ENCODE measurements around the gene TMEM134.
"Not testable (repeated sequence)": the region's sequence is repeated elsewhere in the genome, so short reads cannot be mapped to it uniquely, and the experiment has no call there.

TMEM134 gene

GRCh38 chr11:67428052-67429001 is 40.7 kb downstream of the TMEM134 start, which contains the start of gene RPS6KB2:
TSS of gene RPS6KB2 (plus strand) at chr11:67428494. CDS start at chr11:67428546, 52 bp downstream.
- TF ChIP-seq CTCF (IDR thresholded peaks at IDR 0.05; ENCODE audit: extremely low read depth, insufficient read depth, missing control alignments) = no peak
- in situ Hi-C loops (cut with MboI; ENCODE audit: low pct_unique_long_range_greater_than_20kb, low sequenced_read_pairs, unreplicated experiment) = no loop called here
- DNase-seq (ENCODE audit: low spot score) = peak; percentile 100

GRCh38 chr11:67427364-67427859 is 41.6 kb downstream of the TMEM134 start:
- DNase-seq (ENCODE audit: low spot score); in situ Hi-C loops (cut with MboI; ENCODE audit: low pct_unique_long_range_greater_than_20kb, low sequenced_read_pairs, unreplicated experiment): not testable (repeated sequence)

- no peak for DNase-seq (ENCODE audit: low spot score)
- in situ Hi-C loops (cut with MboI; ENCODE audit: low pct_unique_long_range_greater_than_20kb, low sequenced_read_pairs, unreplicated experiment) = no loop called here
- TF ChIP-seq CTCF (IDR thresholded peaks at IDR 0.05; ENCODE audit: extremely low read depth, insufficient read depth, missing control alignments) = no peak
Observed at GRCh38 chr11:67423891-67424613, 45.0 kb downstream of the TMEM134 start.

- in situ Hi-C loops (cut with MboI; ENCODE audit: low pct_unique_long_range_greater_than_20kb, low sequenced_read_pairs, unreplicated experiment) = no loop called here
- TF ChIP-seq CTCF (IDR thresholded peaks at IDR 0.05; ENCODE audit: extremely low read depth, insufficient read depth, missing control alignments) = no peak
- no peak for DNase-seq (ENCODE audit: low spot score)
Observed at GRCh38 chr11:67423466-67423865, 45.6 kb downstream of the TMEM134 start.

GRCh38 chr11:67422891-67423290 is 46.2 kb downstream of the TMEM134 start:
- in situ Hi-C loops (cut with MboI; ENCODE audit: low pct_unique_long_range_greater_than_20kb, low sequenced_read_pairs, unreplicated experiment) = no loop called here
- DNase-seq (ENCODE audit: low spot score) = no peak
- no peak for TF ChIP-seq CTCF (IDR thresholded peaks at IDR 0.05; ENCODE audit: extremely low read depth, insufficient read depth, missing control alignments)

GRCh38 chr11:67421430-67422031 is 47.5 kb downstream of the TMEM134 start:
- no peak for TF ChIP-seq CTCF (IDR thresholded peaks at IDR 0.05; ENCODE audit: extremely low read depth, insufficient read depth, missing control alignments)
- in situ Hi-C loops (cut with MboI; ENCODE audit: low pct_unique_long_range_greater_than_20kb, low sequenced_read_pairs, unreplicated experiment) = no loop called here
- no peak for DNase-seq (ENCODE audit: low spot score)
